Mesenchymal stem cell (in vitro differentiated cells and primary cell): ENCODE results near the gene HPS1.
A peak's percentile ranks its signal among the peaks of the same experiment; 100 is the strongest.

Experiments used
- DNase-seq: peaks from one replicate; pipeline ENCODE4 v3.0.0-alpha.2; 2013
- H2AFZ ChIP-seq: one replicate; pipeline ENCODE4 v1.6.1; 2013; ENCODE audit warnings: low read depth, mild to moderate bottlenecking, control low read depth, inconsistent platforms, low read length, moderate library complexity
- H2AK5ac ChIP-seq: 2 replicates; pipeline ENCODE4 v1.6.1; 2013; ENCODE audit warnings: low read length, moderate library complexity, mild to moderate bottlenecking, inconsistent platforms; ENCODE audit not compliant: severe bottlenecking
- H2BK120ac ChIP-seq: one replicate; pipeline ENCODE4 v1.6.1; 2013; ENCODE audit warnings: low read depth, mild to moderate bottlenecking, inconsistent platforms, low read length, moderate library complexity
- H2BK12ac ChIP-seq, 2 experiments: one replicate each; pipeline ENCODE4 v1.6.1; 2013; ENCODE audit warnings: inconsistent platforms in 2 of 2, low read length in 2 of 2, mild to moderate bottlenecking in 2 of 2, moderate library complexity in 2 of 2, control low read depth in 1 of 2
- H2BK15ac ChIP-seq: one replicate; pipeline ENCODE4 v1.6.1; 2013; ENCODE audit warnings: mild to moderate bottlenecking, low read depth, inconsistent platforms; ENCODE audit not compliant: poor library complexity, severe bottlenecking
- H2BK5ac ChIP-seq: 2 replicates; pipeline ENCODE4 v1.6.1; 2013; ENCODE audit warnings: low read depth, mild to moderate bottlenecking, low read length, control low read depth, inconsistent platforms; ENCODE audit not compliant: poor library complexity, severe bottlenecking
- H3K14ac ChIP-seq, 2 experiments: one replicate each; pipeline ENCODE4 v1.6.1; 2013; ENCODE audit warnings: inconsistent platforms in 2 of 2, low read length in 2 of 2, control low read depth in 1 of 2, mild to moderate bottlenecking in 1 of 2, moderate library complexity in 1 of 2
- H3K18ac ChIP-seq, 2 experiments: one replicate each; pipeline ENCODE4 v1.6.1; 2013; ENCODE audit warnings: inconsistent platforms in 2 of 2, low read length in 2 of 2, control low read depth in 1 of 2, low read depth in 1 of 2, mild to moderate bottlenecking in 1 of 2
- H3K23ac ChIP-seq, 2 experiments: one replicate each; pipeline ENCODE4 v1.6.1; 2013; ENCODE audit warnings: inconsistent platforms in 2 of 2, low read length in 2 of 2, mild to moderate bottlenecking in 2 of 2, moderate library complexity in 2 of 2, control low read depth in 1 of 2
- H3K27ac ChIP-seq: 2 replicates; pipeline ENCODE4 v1.5.1; 2013; ENCODE audit warnings: mild to moderate bottlenecking, moderate library complexity, low read length, control low read depth, inconsistent platforms; ENCODE audit not compliant: poor library complexity, severe bottlenecking
- H3K27me3 ChIP-seq, 2 experiments: 2 replicates each; pipeline versions ENCODE4 v1.6.1 to v1.7.0; 2013; ENCODE audit warnings: low read length in 2 of 2, mild to moderate bottlenecking in 2 of 2, moderate library complexity in 2 of 2, control low read depth in 1 of 2, inconsistent platforms in 1 of 2; ENCODE audit not compliant: control insufficient read depth in 1 of 2, insufficient read depth in 1 of 2
- H3K36me3 ChIP-seq, 2 experiments: 2 replicates each; pipeline versions ENCODE4 v1.6.1 to v1.7.0; 2013; ENCODE audit warnings: low read length in 2 of 2, control low read depth in 1 of 2, inconsistent platforms in 1 of 2, low read depth in 1 of 2, mild to moderate bottlenecking in 1 of 2; ENCODE audit not compliant: insufficient read depth in 2 of 2, control insufficient read depth in 1 of 2
- H3K4ac ChIP-seq, 2 experiments: one replicate each; pipeline ENCODE4 v1.6.1; 2013; ENCODE audit warnings: inconsistent platforms in 2 of 2, low read length in 2 of 2, mild to moderate bottlenecking in 2 of 2, moderate library complexity in 2 of 2, control low read depth in 1 of 2, low read depth in 1 of 2
- H3K4me1 ChIP-seq: 2 replicates; pipeline ENCODE4 v1.6.1; 2013; ENCODE audit warnings: low read depth, low read length, control low read depth; ENCODE audit not compliant: control insufficient read depth, insufficient read depth
- H3K4me2 ChIP-seq: 2 replicates; pipeline ENCODE4 v1.6.1; 2013; ENCODE audit warnings: low read length, mild to moderate bottlenecking, inconsistent platforms; ENCODE audit not compliant: poor library complexity, severe bottlenecking
- H3K4me3 ChIP-seq, 2 experiments: 2 replicates each; pipeline versions ENCODE4 v1.5.1 to v1.7.0; 2013; ENCODE audit warnings: low read length in 2 of 2, mild to moderate bottlenecking in 2 of 2, control low read depth in 1 of 2, low read depth in 1 of 2; ENCODE audit not compliant: insufficient read depth in 1 of 2
- H3K79me1 ChIP-seq: replicated peaks from 2 replicates; pipeline ENCODE4 v1.6.1; 2013; ENCODE audit warnings: mild to moderate bottlenecking, control low read depth, low read length, inconsistent platforms; ENCODE audit not compliant: poor library complexity, severe bottlenecking
- H3K9ac ChIP-seq: 2 replicates; pipeline ENCODE4 v1.7.0; 2013; ENCODE audit warnings: mild to moderate bottlenecking, low read length, moderate library complexity
- H3K9me3 ChIP-seq: 2 replicates; pipeline ENCODE4 v1.7.0; 2013; ENCODE audit warnings: mild to moderate bottlenecking, low read length; ENCODE audit not compliant: control insufficient read depth
- H4K8ac ChIP-seq: one replicate; pipeline ENCODE4 v1.6.1; 2013; ENCODE audit warnings: inconsistent platforms, mild to moderate bottlenecking, low read length, moderate library complexity
- H4K91ac ChIP-seq: one replicate; pipeline ENCODE4 v1.6.1; 2013; ENCODE audit warnings: mild to moderate bottlenecking, low read length, inconsistent platforms
- WGBS: methylation state at CpG from one replicate; pipeline ENCODE4 v1.1.7; 2013; ENCODE audit warnings: mixed read lengths; 5-methylcytosine and 5-hydroxymethylcytosine counted together

Gene HPS1

GRCh38 chr10:98477861-98478260, 31.1 kb upstream of the HPS1 start:
- Histone ChIP-seq H2BK5ac (no peak overlapping the region), H3K18ac (no peak overlapping the region), H4K8ac (no peak overlapping the region), H3K27ac (no peak overlapping the region), H3K36me3 (no peaks in the 10 kb centered on the region), H2BK15ac (no peak overlapping the region), H3K4me3 (no peak overlapping the region), H3K27me3 (peaks cover 0 to 8% of the 10 kb centered on the region in 2 experiments), H3K79me1 (no peaks in the 10 kb centered on the region), H3K9ac (no peak overlapping the region), H2BK120ac (no peak overlapping the region), H2AK5ac (no peak overlapping the region), H3K9me3 (no peaks in the 10 kb centered on the region), H4K91ac (no peak overlapping the region), H3K4me2 (no peak overlapping the region), H2BK12ac (peak overlapping the region in 1 of 2 experiments; percentile 31), H3K14ac (no peak overlapping the region), H2AFZ (no peak overlapping the region), H3K23ac (no peak overlapping the region), H3K4ac (peak overlapping the region in 1 of 2 experiments; percentile 43), H3K4me1 (no peaks in the 10 kb centered on the region)
- no peak for DNase-seq

GRCh38 chr10:98474628-98475027, 27.9 kb upstream of the HPS1 start:
- H2AK5ac ChIP-seq: no peak overlapping the region
- H3K36me3 ChIP-seq: no peaks in the 10 kb centered on the region
- H3K4me1 ChIP-seq: no peaks in the 10 kb centered on the region
- H3K27me3 ChIP-seq: peaks cover 0 to 24% of the 10 kb centered on the region in 2 experiments
- no peak overlapping the region for H2BK5ac ChIP-seq
- H3K27ac ChIP-seq: no peak overlapping the region
- no peak overlapping the region for H3K4ac ChIP-seq
- no peaks in the 10 kb centered on the region for H3K79me1 ChIP-seq
- H3K14ac ChIP-seq: no peak overlapping the region
- H4K8ac ChIP-seq: no peak overlapping the region
- no peak for DNase-seq
- H3K9me3 ChIP-seq: no peaks in the 10 kb centered on the region
- H3K23ac ChIP-seq: no peak overlapping the region
- H3K4me3 ChIP-seq: no peak overlapping the region
- H2BK12ac ChIP-seq: no peak overlapping the region
- H4K91ac ChIP-seq: no peak overlapping the region
- H3K4me2 ChIP-seq: no peak overlapping the region
- H3K9ac ChIP-seq: no peak overlapping the region
- H2AFZ ChIP-seq: no peak overlapping the region
- no peak overlapping the region for H2BK120ac ChIP-seq
- no peak overlapping the region for H2BK15ac ChIP-seq
- H3K18ac ChIP-seq: no peak overlapping the region

GRCh38 chr10:98472196-98472595, 25.5 kb upstream of the HPS1 start:
- WGBS: 13% methylated on average over 4 of the region's 4 CpGs
- no peak overlapping the region for H2AK5ac ChIP-seq

GRCh38 chr10:98470850-98471249, 24.1 kb upstream of the HPS1 start:
- H2BK15ac ChIP-seq: no peak overlapping the region
- no peak overlapping the region for H2BK5ac ChIP-seq
- H3K4ac ChIP-seq: no peak overlapping the region
- no peak overlapping the region for H3K23ac ChIP-seq
- H2AK5ac ChIP-seq: no peak overlapping the region
- no peak for DNase-seq
- H3K27me3 ChIP-seq: peaks cover 0 to 17% of the 10 kb centered on the region in 2 experiments
- WGBS: 65% methylated on average over 5 of the region's 5 CpGs
- no peaks in the 10 kb centered on the region for H3K79me1 ChIP-seq
- no peak overlapping the region for H3K4me3 ChIP-seq
- H3K27ac ChIP-seq: no peak overlapping the region
- peaks cover 5% of the 10 kb centered on the region for H3K4me1 ChIP-seq
- no peak overlapping the region for H4K8ac ChIP-seq
- no peak overlapping the region for H4K91ac ChIP-seq
- H2BK12ac ChIP-seq: peak overlapping the region in 1 of 2 experiments; percentile 19
- H2BK120ac ChIP-seq: no peak overlapping the region
- no peak overlapping the region for H3K14ac ChIP-seq
- H3K9ac ChIP-seq: no peak overlapping the region
- no peak overlapping the region for H3K4me2 ChIP-seq
- no peaks in the 10 kb centered on the region for H3K36me3 ChIP-seq
- H2AFZ ChIP-seq: no peak overlapping the region
- H3K18ac ChIP-seq: peak overlapping the region in 1 of 2 experiments; percentile 78
- H3K9me3 ChIP-seq: no peaks in the 10 kb centered on the region

More at GRCh38 chr10:98472196-98472595, 25.5 kb upstream of the HPS1 start:
- Histone ChIP-seq H2BK5ac (no peak overlapping the region), H3K4ac (no peak overlapping the region), H3K14ac (no peak overlapping the region), H2AFZ (no peak overlapping the region), H2BK15ac (no peak overlapping the region), H3K18ac (peak overlapping the region in 1 of 2 experiments; percentile 43), H3K9ac (no peak overlapping the region), H3K36me3 (no peaks in the 10 kb centered on the region), H2BK12ac (peak overlapping the region in 1 of 2 experiments; percentile 11), H3K4me3 (no peak overlapping the region), H4K8ac (peak overlapping the region; percentile 54), H3K23ac (no peak overlapping the region), H3K27me3 (peaks cover 0 to 17% of the 10 kb centered on the region in 2 experiments), H3K4me2 (no peak overlapping the region), H4K91ac (no peak overlapping the region), H3K4me1 (peaks cover 5% of the 10 kb centered on the region), H3K27ac (no peak overlapping the region), H3K9me3 (no peaks in the 10 kb centered on the region), H3K79me1 (no peaks in the 10 kb centered on the region), H2BK120ac (no peak overlapping the region)
- DNase-seq: peak; percentile 32
